Activated B cell treated with CpG ODN at 0.5 μM for 24 hours (primary cell): Measurements from ENCODE around the gene CHST12. TPM values are rescaled to one million over a fixed set of nuclear protein-coding genes. Genes with fewer than 3 reads are reported as not detected.
"Not testable (repeated sequence)": the region's sequence is repeated elsewhere in the genome, so short reads cannot be mapped to it uniquely, and the experiment has no call there.

Experiments
- ATAC-seq: fragments of 200-7000 bp; cut with Tn5 transposase; one replicate; pipeline ENCODE4 v1.10.0; 2021; ENCODE audit warnings: low read depth, mild to moderate bottlenecking, moderate library complexity
- CTCF ChIA-PET: fragments of 350-600 bp; sonication (Branson Sonifier 250); formaldehyde crosslinking; loops from one replicate; lab custom pipeline; 2021; ENCODE audit warnings: antibody characterized with exemption; lab: Charles Lee
- POLR2A ChIA-PET: fragments of 350-600 bp; sonication (Branson Sonifier 250); formaldehyde crosslinking; loops from one replicate; lab custom pipeline; 2021; ENCODE audit warnings: antibody characterized with exemption; lab: Charles Lee
- DNase-seq: peaks from one replicate; pipeline ENCODE4 v3.0.0; 2022
- H3K27ac Mint-ChIP-seq: one replicate; pipeline ENCODE4 v1.8.0; 2020; ENCODE audit warnings: mixed read lengths
- H3K27me3 Mint-ChIP-seq: one replicate; pipeline ENCODE4 v1.8.0; 2021; ENCODE audit warnings: mixed read lengths
- H3K36me3 Mint-ChIP-seq: one replicate; pipeline ENCODE4 v1.8.0; 2021; ENCODE audit warnings: low read depth, mixed read lengths
- H3K4me1 Mint-ChIP-seq: one replicate; pipeline ENCODE4 v1.8.0; 2021; ENCODE audit warnings: mixed read lengths
- H3K4me3 Mint-ChIP-seq: one replicate; pipeline ENCODE4 v1.8.0; 2020; ENCODE audit warnings: mild to moderate bottlenecking, mixed read lengths
- H3K9me3 Mint-ChIP-seq: one replicate; pipeline ENCODE4 v1.8.0; 2020; ENCODE audit warnings: mixed read lengths
- CTCF ChIP-seq: fragments of 200-600 bp; IDR thresholded peaks from one replicate; pipeline ENCODE4 v1.8.0; 2022; ENCODE audit warnings: antibody characterized with exemption, mild to moderate bottlenecking
- intact Hi-C: fragments of 100-400 bp; cut with micrococcal nuclease; formaldehyde crosslinking; loops from one replicate; pipeline ENCODE4 v1.15.1; 2024
- total RNA-seq: library from RNA; stranded (reverse); gene quantifications from 2 replicates; pipeline ENCODE4 v1.2.3, GENCODE V29; 2022

CHST12 gene
- total RNA-seq, 1 donor from 2014 or later = 14.4 TPM

GRCh38 chr7:2411815-2412586, 8.6 kb downstream of the CHST12 start:
- Mint-ChIP-seq H3K4me1 (peaks cover 46% of the 10 kb centered on the region), H3K4me3 (no peak overlapping the region), H3K9me3 (no peaks in the 10 kb centered on the region), H3K36me3 (peaks cover 7% of the 10 kb centered on the region), H3K27me3 (no peaks in the 10 kb centered on the region), H3K27ac (no peak overlapping the region)
- DNase-seq (no peak), ATAC-seq (no peak)
- TF ChIP-seq CTCF = no peak
- intact Hi-C loops = no loop called here
- ChIA-PET POLR2A (no interaction called here), CTCF (interaction anchor here (1.5 kb wide), 1 partner anchor 20 kb away, joined by 3 read pairs; no protein-coding TSS in a partner anchor)

- Mint-ChIP-seq H3K36me3 (peaks cover 7% of the 10 kb centered on the region), H3K27ac (no peak overlapping the region), H3K9me3 (no peaks in the 10 kb centered on the region), H3K27me3 (no peaks in the 10 kb centered on the region), H3K4me3 (no peak overlapping the region), H3K4me1 (peaks cover 44% of the 10 kb centered on the region)
- DNase-seq (no peak), ATAC-seq (no peak)
- intact Hi-C loops = no loop called here
- CTCF ChIA-PET = interaction anchor here (1.5 to 1.7 kb wide), 2 partner anchors 19 to 56 kb away, joined by 3 to 4 read pairs; no protein-coding TSS in a partner anchor
- TF ChIP-seq CTCF = no peak
- POLR2A ChIA-PET = no interaction called here
These were observed 9.3 kb downstream of the CHST12 start for GRCh38 chr7:2412587-2413201.

- H3K27ac Mint-ChIP-seq = no peak overlapping the region
- ChIA-PET CTCF (no interaction called here), POLR2A (no interaction called here)
- no peak overlapping the region for H3K4me3 Mint-ChIP-seq
- H3K27me3 Mint-ChIP-seq = no peaks in the 10 kb centered on the region
- no peak for DNase-seq
- H3K4me1 Mint-ChIP-seq = peaks cover 29% of the 10 kb centered on the region
- no peak for TF ChIP-seq CTCF
- ATAC-seq = no peak
- H3K9me3 Mint-ChIP-seq = no peaks in the 10 kb centered on the region
- H3K36me3 Mint-ChIP-seq = peaks cover 7% of the 10 kb centered on the region
- intact Hi-C loops = no loop called here
These were observed 12.7 kb downstream of the CHST12 start for GRCh38 chr7:2416063-2416462.

GRCh38 chr7:2416650-2417049, 13.2 kb downstream of the CHST12 start:
- H3K27me3 Mint-ChIP-seq = no peaks in the 10 kb centered on the region
- peaks cover 32% of the 10 kb centered on the region for H3K4me1 Mint-ChIP-seq
- ATAC-seq = no peak
- CTCF ChIA-PET = no interaction called here
- intact Hi-C loops = no loop called here
- H3K27ac Mint-ChIP-seq = no peak overlapping the region
- POLR2A ChIA-PET = no interaction called here
- no peaks in the 10 kb centered on the region for H3K9me3 Mint-ChIP-seq
- DNase-seq = no peak
- peaks cover 7% of the 10 kb centered on the region for H3K36me3 Mint-ChIP-seq
- TF ChIP-seq CTCF = no peak
- H3K4me3 Mint-ChIP-seq = no peak overlapping the region

- CTCF ChIA-PET, ATAC-seq, DNase-seq, H3K27ac Mint-ChIP-seq, POLR2A ChIA-PET, H3K9me3 Mint-ChIP-seq, H3K27me3 Mint-ChIP-seq, intact Hi-C loops, H3K36me3 Mint-ChIP-seq, H3K4me3 Mint-ChIP-seq: not testable (repeated sequence)
- peaks cover 30% of the 10 kb centered on the region for H3K4me1 Mint-ChIP-seq
These were observed 13.8 kb downstream of the CHST12 start for GRCh38 chr7:2417178-2417577.
